Panc1 (cell line): Measurements from ENCODE around the gene ORM1.

Experiments used
- POLR2AphosphoS5 ChIP-seq: IDR thresholded peaks from 2 replicates; pipeline ENCODE4 v1.6.1; 2012; ENCODE audit warnings: mild to moderate bottlenecking, low read depth, low read length, moderate library complexity
- TCF7L2 ChIP-seq: IDR thresholded peaks from 2 replicates; pipeline ENCODE4 v1.6.1; 2011; ENCODE audit warnings: mild to moderate bottlenecking, low read depth, low read length, inconsistent platforms
- TF ChIP-seq, protein P1 (sequence below), 2 experiments: IDR thresholded peaks; 2 replicates each; pipeline ENCODE4 v1.6.1; 2011 to 2012; ENCODE audit warnings: low read depth in 2 of 2, control low read depth in 1 of 2, low read length in 1 of 2, mild to moderate bottlenecking in 1 of 2, moderate library complexity in 1 of 2; ENCODE audit not compliant: insufficient read depth in 1 of 2

DNA sequence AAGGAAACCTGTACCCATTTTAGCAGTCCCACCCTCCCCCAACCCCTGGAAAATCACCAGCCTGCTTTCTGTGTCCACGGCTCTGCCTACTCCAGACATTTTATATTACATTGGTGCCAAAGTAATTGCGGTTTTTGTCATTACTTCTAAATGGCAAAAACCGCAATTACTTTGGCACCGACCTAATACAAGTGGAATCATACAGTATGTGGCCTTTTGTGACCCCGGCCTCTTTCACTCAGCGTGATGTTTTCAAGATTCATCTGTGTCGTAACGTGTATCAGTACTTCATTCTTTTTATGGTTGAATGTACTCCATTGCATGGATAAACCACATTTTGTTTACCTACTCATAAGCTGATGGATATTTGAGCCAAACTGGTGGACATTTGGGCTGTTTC is 9.7 kb upstream of the ORM1 start:
- no peak for TF ChIP-seq POLR2AphosphoS5
- TF ChIP-seq, protein P1, sequence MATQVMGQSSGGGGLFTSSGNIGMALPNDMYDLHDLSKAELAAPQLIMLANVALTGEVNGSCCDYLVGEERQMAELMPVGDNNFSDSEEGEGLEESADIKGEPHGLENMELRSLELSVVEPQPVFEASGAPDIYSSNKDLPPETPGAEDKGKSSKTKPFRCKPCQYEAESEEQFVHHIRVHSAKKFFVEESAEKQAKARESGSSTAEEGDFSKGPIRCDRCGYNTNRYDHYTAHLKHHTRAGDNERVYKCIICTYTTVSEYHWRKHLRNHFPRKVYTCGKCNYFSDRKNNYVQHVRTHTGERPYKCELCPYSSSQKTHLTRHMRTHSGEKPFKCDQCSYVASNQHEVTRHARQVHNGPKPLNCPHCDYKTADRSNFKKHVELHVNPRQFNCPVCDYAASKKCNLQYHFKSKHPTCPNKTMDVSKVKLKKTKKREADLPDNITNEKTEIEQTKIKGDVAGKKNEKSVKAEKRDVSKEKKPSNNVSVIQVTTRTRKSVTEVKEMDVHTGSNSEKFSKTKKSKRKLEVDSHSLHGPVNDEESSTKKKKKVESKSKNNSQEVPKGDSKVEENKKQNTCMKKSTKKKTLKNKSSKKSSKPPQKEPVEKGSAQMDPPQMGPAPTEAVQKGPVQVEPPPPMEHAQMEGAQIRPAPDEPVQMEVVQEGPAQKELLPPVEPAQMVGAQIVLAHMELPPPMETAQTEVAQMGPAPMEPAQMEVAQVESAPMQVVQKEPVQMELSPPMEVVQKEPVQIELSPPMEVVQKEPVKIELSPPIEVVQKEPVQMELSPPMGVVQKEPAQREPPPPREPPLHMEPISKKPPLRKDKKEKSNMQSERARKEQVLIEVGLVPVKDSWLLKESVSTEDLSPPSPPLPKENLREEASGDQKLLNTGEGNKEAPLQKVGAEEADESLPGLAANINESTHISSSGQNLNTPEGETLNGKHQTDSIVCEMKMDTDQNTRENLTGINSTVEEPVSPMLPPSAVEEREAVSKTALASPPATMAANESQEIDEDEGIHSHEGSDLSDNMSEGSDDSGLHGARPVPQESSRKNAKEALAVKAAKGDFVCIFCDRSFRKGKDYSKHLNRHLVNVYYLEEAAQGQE (IDR thresholded peaks at IDR 0.05; ENCODE audit: insufficient read depth in 1 of 2, low read depth in 2 of 2, low read length in 1 of 2), result no peak
- no peak for TF ChIP-seq TCF7L2
